ENCODE data around the gene TEKT5.

The TEKT5 gene

DNA sequence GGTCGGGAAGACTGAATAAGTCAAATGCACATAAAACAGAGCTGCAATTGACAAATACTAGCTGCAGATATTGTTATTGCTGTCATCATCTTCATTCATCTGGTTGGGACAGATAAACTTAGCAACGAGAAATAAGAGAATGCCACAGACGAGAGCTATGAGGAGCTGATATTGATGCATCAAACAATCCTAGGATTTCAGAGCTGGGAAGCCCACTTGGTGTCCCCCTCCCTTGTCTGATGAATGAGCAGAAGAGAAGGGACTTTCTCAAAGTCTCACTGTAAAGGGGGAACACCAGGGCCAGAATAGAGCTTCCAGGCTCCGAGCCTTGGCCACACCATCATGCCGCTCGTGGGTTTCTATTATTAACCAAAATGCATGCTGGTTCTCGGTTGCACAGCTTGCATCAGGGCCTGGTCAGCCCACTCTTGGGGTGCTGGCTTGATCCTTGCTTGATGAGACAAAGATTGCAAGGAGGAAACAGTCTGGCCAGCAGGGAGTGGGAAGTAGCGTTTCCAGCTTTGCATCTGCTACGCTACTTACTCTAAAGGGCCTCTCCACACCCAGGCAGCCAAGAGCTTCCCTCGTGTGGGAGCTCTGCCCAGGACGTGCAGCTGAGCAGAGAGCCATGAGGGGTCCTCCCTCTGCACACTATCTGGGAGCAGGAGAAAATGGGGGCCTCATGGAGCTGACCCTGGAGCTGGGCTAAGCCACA, 85.9 kb downstream of the TEKT5 start:
- H3K4me3 ChIP-seq (ENCODE audit: low read depth, low read length) = no peak overlapping the region
- TF ChIP-seq, protein P1, sequence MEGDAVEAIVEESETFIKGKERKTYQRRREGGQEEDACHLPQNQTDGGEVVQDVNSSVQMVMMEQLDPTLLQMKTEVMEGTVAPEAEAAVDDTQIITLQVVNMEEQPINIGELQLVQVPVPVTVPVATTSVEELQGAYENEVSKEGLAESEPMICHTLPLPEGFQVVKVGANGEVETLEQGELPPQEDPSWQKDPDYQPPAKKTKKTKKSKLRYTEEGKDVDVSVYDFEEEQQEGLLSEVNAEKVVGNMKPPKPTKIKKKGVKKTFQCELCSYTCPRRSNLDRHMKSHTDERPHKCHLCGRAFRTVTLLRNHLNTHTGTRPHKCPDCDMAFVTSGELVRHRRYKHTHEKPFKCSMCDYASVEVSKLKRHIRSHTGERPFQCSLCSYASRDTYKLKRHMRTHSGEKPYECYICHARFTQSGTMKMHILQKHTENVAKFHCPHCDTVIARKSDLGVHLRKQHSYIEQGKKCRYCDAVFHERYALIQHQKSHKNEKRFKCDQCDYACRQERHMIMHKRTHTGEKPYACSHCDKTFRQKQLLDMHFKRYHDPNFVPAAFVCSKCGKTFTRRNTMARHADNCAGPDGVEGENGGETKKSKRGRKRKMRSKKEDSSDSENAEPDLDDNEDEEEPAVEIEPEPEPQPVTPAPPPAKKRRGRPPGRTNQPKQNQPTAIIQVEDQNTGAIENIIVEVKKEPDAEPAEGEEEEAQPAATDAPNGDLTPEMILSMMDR (IDR thresholded peaks at IDR 0.05; ENCODE audit: insufficient read depth, low read length, missing control alignments) = no peak
- POLR2A ChIA-PET = interaction anchor here (1.3 kb wide), 1 partner anchor 9 kb away, joined by 4 read pairs; no protein-coding TSS in a partner anchor
- CTCF ChIA-PET = interaction anchor here (0.8 to 2.0 kb wide), 4 partner anchors 8 to 310 kb away, joined by 3 to 10 read pairs (median 3); partner anchors contain the start of gene EMP2
- DNase-seq (ENCODE audit: low read depth, low spot score) = no peak

DNA sequence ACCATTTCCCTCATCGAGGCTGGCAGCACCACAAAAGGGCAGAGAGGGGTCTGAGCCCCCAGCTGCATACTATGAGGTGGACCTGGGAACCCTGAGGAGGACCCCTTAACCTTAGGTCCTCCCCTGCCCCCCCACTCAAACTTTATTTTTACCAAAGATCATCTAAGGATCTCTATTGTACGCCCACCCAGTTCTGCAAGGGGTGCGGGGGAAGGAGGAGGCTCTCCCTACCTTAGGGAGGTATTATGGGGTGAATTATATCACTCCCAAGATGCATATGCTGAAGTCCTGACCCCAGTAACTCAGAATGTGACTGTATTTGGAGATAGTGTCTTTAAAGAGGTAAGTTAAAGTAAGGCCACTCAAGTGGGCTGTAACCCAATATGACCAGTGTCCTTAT, 87.6 kb downstream of the TEKT5 start:
- TF ChIP-seq, protein P1 (IDR thresholded peaks at IDR 0.05; ENCODE audit: insufficient read depth, low read length, missing control alignments) = no peak
- no peak overlapping the region for H3K4me3 ChIP-seq (ENCODE audit: low read depth, low read length)
- DNase-seq (ENCODE audit: low read depth, low spot score) = no peak
- ChIA-PET POLR2A (no interaction called here), CTCF (no interaction called here)

- H3K4me3 ChIP-seq (ENCODE audit: low read depth, low read length) = no peak overlapping the region
- CTCF ChIA-PET = interaction anchor here (1.3 kb wide), 1 partner anchor 9 kb away, joined by 3 read pairs; no protein-coding TSS in a partner anchor
- TF ChIP-seq, protein P1 (IDR thresholded peaks at IDR 0.05; ENCODE audit: insufficient read depth, low read length, missing control alignments) = no peak
- DNase-seq (ENCODE audit: low read depth, low spot score) = no peak
- POLR2A ChIA-PET = no interaction called here
Observed at GRCh38 chr16:10606607-10607006, 88.1 kb downstream of the TEKT5 start.

GRCh38 chr16:10605636-10606035, 89.1 kb downstream of the TEKT5 start:
- CTCF ChIA-PET = interaction anchor here (1.3 kb wide), 2 partner anchors 10 to 25 kb away, joined by 3 to 4 read pairs; partner anchors contain the start of gene EMP2
- no peak overlapping the region for H3K4me3 ChIP-seq (ENCODE audit: low read depth, low read length)
- no peak for DNase-seq (ENCODE audit: low read depth, low spot score)
- TF ChIP-seq, protein P1 (IDR thresholded peaks at IDR 0.05; ENCODE audit: insufficient read depth, low read length, missing control alignments) = no peak
- POLR2A ChIA-PET = no interaction called here

- no peak for DNase-seq (ENCODE audit: low read depth, low spot score)
- ChIA-PET CTCF (interaction anchor here (1.3 kb wide), 1 partner anchor 21 kb away, joined by 3 read pairs; the partner anchor contains the start of gene EMP2), POLR2A (interaction anchor here (0.7 kb wide), 1 partner anchor 21 kb away, joined by 3 read pairs; the partner anchor contains the start of gene EMP2)
- TF ChIP-seq, protein P1 (IDR thresholded peaks at IDR 0.05; ENCODE audit: insufficient read depth, low read length, missing control alignments) = no peak
- H3K4me3 ChIP-seq (ENCODE audit: low read depth, low read length) = no peak overlapping the region
Observed at GRCh38 chr16:10601444-10602408, 93.0 kb downstream of the TEKT5 start.
